Mucosa of rectum (tissue), 2 donors: Measurements from ENCODE around the gene SUGCT.

Experiments used
- H3K27ac ChIP-seq, 2 donors: one replicate each; pipeline ENCODE4 v1.7.0; 2013; ENCODE audit warnings: inconsistent platforms in 2 of 2, low read depth in 2 of 2, low read length in 2 of 2
- H3K27me3 ChIP-seq, 2 donors: one replicate each; pipeline ENCODE4 v1.7.0; 2013; ENCODE audit warnings: low read length in 2 of 2; ENCODE audit not compliant: control insufficient read depth in 2 of 2, insufficient read depth in 2 of 2
- H3K36me3 ChIP-seq, 2 donors: one replicate each; pipeline ENCODE4 v1.7.0; 2013; ENCODE audit warnings: low read length in 2 of 2; ENCODE audit not compliant: control insufficient read depth in 2 of 2, insufficient read depth in 2 of 2
- H3K4me1 ChIP-seq, 2 donors: one replicate each; pipeline ENCODE4 v1.7.0; 2013; ENCODE audit warnings: low read length in 2 of 2, mild to moderate bottlenecking in 1 of 2; ENCODE audit not compliant: control insufficient read depth in 2 of 2, insufficient read depth in 2 of 2
- H3K4me3 ChIP-seq, 2 donors: one replicate each; pipeline ENCODE4 v1.7.0; 2013; ENCODE audit warnings: low read length in 2 of 2
- H3K9ac ChIP-seq, 2 donors: one replicate each; pipeline ENCODE4 v1.7.0; 2013; ENCODE audit warnings: low read length in 2 of 2, low read depth in 1 of 2, mild to moderate bottlenecking in 1 of 2
- H3K9me3 ChIP-seq, 2 donors: one replicate each; pipeline ENCODE4 v1.7.0; 2013; ENCODE audit warnings: low read length in 2 of 2; ENCODE audit not compliant: control insufficient read depth in 2 of 2
- donor health status: healthy.
- donor health status: Normal muscosa, but diverticular disease.

Gene SUGCT

DNA sequence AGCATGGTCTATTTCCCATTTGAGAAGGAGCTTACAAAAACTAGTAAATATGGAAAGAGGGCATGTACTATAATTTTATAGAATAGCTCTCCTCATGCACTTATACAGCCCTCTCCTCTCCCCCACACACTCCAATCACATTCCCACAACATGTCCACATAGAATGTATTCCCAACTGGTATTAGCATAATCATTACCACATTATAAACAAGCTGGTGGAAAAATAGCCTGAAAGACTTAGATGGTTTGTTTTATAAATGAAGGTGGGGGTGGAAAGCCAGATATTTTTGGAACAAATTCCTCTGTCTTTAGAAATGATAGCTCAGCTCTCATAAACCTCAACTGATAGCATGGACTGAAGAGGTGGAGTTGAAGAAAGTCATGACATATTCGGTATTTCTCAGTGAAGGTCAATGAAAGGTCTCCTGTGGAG is 410.1 kb downstream of the SUGCT start:
- Histone ChIP-seq H3K9ac (no peak overlapping the region), H3K36me3 (no peaks in the 10 kb centered on the region), H3K4me3 (no peak overlapping the region), H3K27me3 (no peaks in the 10 kb centered on the region), H3K9me3 (no peaks in the 10 kb centered on the region), H3K4me1 (peaks cover 0 to 3% of the 10 kb centered on the region in 2 donors), H3K27ac (no peak overlapping the region)

GRCh38 chr7:40545739-40546138 is 410.9 kb downstream of the SUGCT start:
- H3K9ac ChIP-seq: no peak overlapping the region
- peaks cover 0 to 3% of the 10 kb centered on the region in 2 donors for H3K4me1 ChIP-seq
- no peaks in the 10 kb centered on the region for H3K27me3 ChIP-seq
- H3K9me3 ChIP-seq: no peaks in the 10 kb centered on the region
- H3K36me3 ChIP-seq: no peaks in the 10 kb centered on the region
- no peak overlapping the region for H3K4me3 ChIP-seq
- no peak overlapping the region for H3K27ac ChIP-seq

DNA sequence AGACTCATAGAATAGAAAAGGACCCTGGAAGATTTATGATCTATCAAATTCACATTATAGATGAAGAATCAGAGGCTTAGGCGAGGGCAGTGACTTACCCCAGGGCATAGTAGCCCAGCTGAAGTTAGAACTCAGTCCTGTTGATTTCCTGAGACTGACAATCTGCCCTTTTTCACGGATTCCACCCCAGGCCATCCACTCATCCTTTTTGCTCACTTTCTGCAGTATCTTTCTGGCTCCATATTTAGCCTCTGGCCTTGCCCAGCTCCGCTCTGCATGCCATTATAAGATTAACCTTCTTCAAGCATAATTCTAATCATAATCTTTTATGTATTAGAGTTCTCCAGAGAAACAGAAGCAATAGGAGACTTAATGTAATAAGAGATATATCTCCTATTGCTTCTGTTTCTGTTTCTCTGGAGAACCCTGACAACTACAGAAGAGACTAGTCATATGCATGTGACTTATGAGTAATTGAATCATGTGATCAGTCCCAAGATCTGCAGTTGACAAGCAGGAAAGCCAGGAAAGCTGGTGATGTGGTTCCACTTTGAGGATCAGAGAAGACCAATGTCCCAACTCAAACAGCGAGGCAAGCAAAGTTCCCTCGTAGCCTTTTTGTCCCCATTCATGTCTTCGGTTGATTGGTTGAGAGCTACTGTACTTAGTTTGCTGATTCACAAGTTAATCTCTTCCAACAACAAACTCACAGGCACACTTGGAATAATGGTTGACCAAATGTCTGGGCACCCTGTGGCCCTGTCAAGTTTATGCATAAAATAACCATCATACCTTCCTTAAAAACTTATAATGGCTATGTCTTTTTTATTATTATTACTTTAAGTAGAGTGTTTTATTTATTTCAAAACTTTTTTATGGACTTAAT is 412.1 kb downstream of the SUGCT start:
- no peaks in the 10 kb centered on the region for H3K9me3 ChIP-seq
- H3K9ac ChIP-seq: no peak overlapping the region
- H3K36me3 ChIP-seq: no peaks in the 10 kb centered on the region
- peaks cover 0 to 3% of the 10 kb centered on the region in 2 donors for H3K4me1 ChIP-seq
- no peak overlapping the region for H3K27ac ChIP-seq
- H3K27me3 ChIP-seq: no peaks in the 10 kb centered on the region
- no peak overlapping the region for H3K4me3 ChIP-seq

DNA sequence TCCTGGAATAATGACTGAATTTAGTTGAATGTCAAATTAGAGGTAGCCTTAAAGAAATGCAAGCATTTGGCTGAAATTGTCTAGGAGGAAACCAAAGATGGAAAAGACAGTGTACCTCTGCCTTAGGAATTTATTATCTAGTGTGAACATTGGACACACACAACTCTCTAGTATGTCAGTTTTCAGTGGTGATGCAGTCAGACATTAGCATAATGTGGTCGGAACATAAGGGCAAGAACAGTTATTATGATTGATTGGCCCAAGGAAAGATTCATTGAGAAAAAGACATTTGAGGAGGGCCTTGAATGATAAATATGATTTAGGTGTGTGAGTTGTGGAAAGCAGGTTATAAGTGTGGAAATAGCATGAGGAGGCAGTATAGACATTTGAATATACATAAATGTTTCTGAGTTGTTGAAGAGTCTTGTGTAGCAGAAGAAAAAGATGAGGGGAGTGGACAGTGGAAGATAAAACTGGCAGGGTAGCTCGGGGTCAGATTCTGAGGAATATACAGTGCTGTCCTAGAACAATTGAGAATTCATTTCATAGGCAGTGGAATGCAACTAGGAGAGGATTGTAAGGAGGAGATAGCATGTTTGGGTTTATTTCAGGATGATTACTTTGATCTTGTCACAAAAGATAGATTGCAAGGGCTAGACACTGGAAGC is 414.7 kb downstream of the SUGCT start:
- Histone ChIP-seq H3K9ac (no peak overlapping the region), H3K9me3 (no peaks in the 10 kb centered on the region), H3K4me3 (no peak overlapping the region), H3K27ac (no peak overlapping the region), H3K27me3 (no peaks in the 10 kb centered on the region), H3K4me1 (peaks cover 0 to 3% of the 10 kb centered on the region in 2 donors), H3K36me3 (no peaks in the 10 kb centered on the region)

GRCh38 chr7:40551685-40552576 is 417.1 kb downstream of the SUGCT start:
- no peaks in the 10 kb centered on the region for H3K27me3 ChIP-seq
- H3K4me1 ChIP-seq: no peaks in the 10 kb centered on the region
- no peak overlapping the region for H3K9ac ChIP-seq
- no peak overlapping the region for H3K4me3 ChIP-seq
- H3K27ac ChIP-seq: no peak overlapping the region
- H3K36me3 ChIP-seq: no peaks in the 10 kb centered on the region
- no peaks in the 10 kb centered on the region for H3K9me3 ChIP-seq

- no peak overlapping the region for H3K9ac ChIP-seq
- H3K27ac ChIP-seq: no peak overlapping the region
- H3K9me3 ChIP-seq: no peaks in the 10 kb centered on the region
- H3K27me3 ChIP-seq: no peaks in the 10 kb centered on the region
- no peaks in the 10 kb centered on the region for H3K4me1 ChIP-seq
- no peak overlapping the region for H3K4me3 ChIP-seq
- H3K36me3 ChIP-seq: no peaks in the 10 kb centered on the region
These were observed 425.9 kb downstream of the SUGCT start for GRCh38 chr7:40560672-40561071.

DNA sequence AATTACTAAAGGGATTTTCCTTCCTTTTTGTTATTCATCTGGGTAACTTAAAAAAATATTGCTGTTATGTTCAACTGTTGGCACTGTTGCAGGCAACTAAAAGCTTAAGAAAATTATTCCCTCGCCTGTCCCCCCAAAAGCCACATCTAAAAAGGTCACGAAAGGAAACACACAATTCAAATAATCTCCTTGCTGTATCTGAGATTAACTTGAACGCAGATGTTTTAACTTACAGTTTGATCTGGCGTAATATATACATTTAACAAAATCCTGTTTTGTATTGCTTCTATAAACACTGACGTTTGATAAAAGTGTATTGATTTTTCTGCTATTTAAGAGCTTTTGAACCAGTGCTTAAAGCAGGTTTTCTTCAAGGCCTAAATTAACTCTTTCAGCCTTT is 432.1 kb downstream of the SUGCT start:
- no peak overlapping the region for H3K4me3 ChIP-seq
- no peaks in the 10 kb centered on the region for H3K4me1 ChIP-seq
- no peak overlapping the region for H3K27ac ChIP-seq
- H3K9ac ChIP-seq: no peak overlapping the region
- no peaks in the 10 kb centered on the region for H3K9me3 ChIP-seq
- no peaks in the 10 kb centered on the region for H3K36me3 ChIP-seq
- H3K27me3 ChIP-seq: no peaks in the 10 kb centered on the region

DNA sequence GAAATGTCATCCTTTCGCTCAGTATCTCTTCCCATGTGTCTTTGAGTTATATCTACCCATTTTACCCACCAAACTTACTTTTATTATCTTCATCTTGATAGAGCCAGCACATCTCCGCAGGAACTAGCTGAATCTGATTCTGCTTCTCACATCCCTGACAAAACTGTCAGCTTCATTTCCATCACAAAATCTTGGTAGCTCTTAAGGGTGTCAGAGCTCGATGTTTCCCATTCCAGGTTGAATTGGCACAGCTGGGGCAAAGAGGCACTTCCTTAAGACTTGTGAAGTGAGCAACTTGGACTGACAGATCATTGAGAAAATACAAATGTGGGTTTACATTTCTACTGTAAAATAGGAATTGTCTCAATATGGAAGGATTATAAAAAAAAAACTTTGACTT is 434.5 kb downstream of the SUGCT start:
- H3K4me1 ChIP-seq: no peaks in the 10 kb centered on the region
- H3K9ac ChIP-seq: no peak overlapping the region
- H3K27ac ChIP-seq: no peak overlapping the region
- no peaks in the 10 kb centered on the region for H3K27me3 ChIP-seq
- H3K9me3 ChIP-seq: no peaks in the 10 kb centered on the region
- H3K36me3 ChIP-seq: no peaks in the 10 kb centered on the region
- no peak overlapping the region for H3K4me3 ChIP-seq

- Histone ChIP-seq H3K27ac (no peak overlapping the region), H3K27me3 (no peaks in the 10 kb centered on the region), H3K9ac (no peak overlapping the region), H3K9me3 (no peaks in the 10 kb centered on the region), H3K4me3 (no peak overlapping the region), H3K36me3 (no peaks in the 10 kb centered on the region), H3K4me1 (no peaks in the 10 kb centered on the region)
These were observed 435.4 kb downstream of the SUGCT start for GRCh38 chr7:40570223-40570622.

GRCh38 chr7:40571796-40572195 is 437.0 kb downstream of the SUGCT start:
- H3K9ac ChIP-seq: no peak overlapping the region
- H3K9me3 ChIP-seq: no peaks in the 10 kb centered on the region
- H3K27me3 ChIP-seq: no peaks in the 10 kb centered on the region
- no peaks in the 10 kb centered on the region for H3K4me1 ChIP-seq
- no peaks in the 10 kb centered on the region for H3K36me3 ChIP-seq
- no peak overlapping the region for H3K27ac ChIP-seq
- no peak overlapping the region for H3K4me3 ChIP-seq
